HCT116 (cell line): ENCODE measurements around the gene NELFB. TPM values are rescaled to one million over a fixed set of nuclear protein-coding genes. Genes with fewer than 3 reads are reported as not detected.

Experiments used
- ATAC-seq: fragments of 200-7000 bp; cut with Tn5 transposase; 2 replicates; pipeline ENCODE4 v1.9.1; 2020; ENCODE audit warnings: mild to moderate bottlenecking, moderate library complexity
- BruUV-seq: library from RNA; stranded (reverse); fragments of 400-500 nt; replicated peaks from 2 replicates; lab custom pipeline; 2021; lab: Mats Ljungman, UMichigan
- CTCF ChIA-PET: fragments of 300-600 bp; sonication (Branson Sonifier 250); formaldehyde crosslinking; loops from one replicate; lab custom pipeline; 2021; ENCODE audit warnings: antibody characterized with exemption; lab: Charles Lee
- POLR2A ChIA-PET: fragments of 300-600, 350-600 bp; sonication (Branson Sonifier 250); formaldehyde crosslinking; loops from one replicate; lab custom pipeline; 2021; ENCODE audit warnings: antibody characterized with exemption; lab: Charles Lee
- RAD21 ChIA-PET, 2 experiments: fragments of 300-600 bp; sonication (Branson Sonifier 250); formaldehyde crosslinking; loops; one replicate each; lab custom pipeline; 2023; ENCODE audit warnings: low total read pairs in 2 of 2; ENCODE audit not compliant: uncharacterized antibody in 2 of 2, unreplicated experiment in 2 of 2, low non-redundant PET in 1 of 2; lab: Charles Lee
- DNase-seq: peaks from one replicate; pipeline ENCODE4 v3.0.0-alpha.2; 2010; ENCODE audit warnings: low read depth, low spot score
- H2AFZ ChIP-seq: fragments of 200-600 bp; shearing (Covaris generic), sonication (generic); 2 replicates; pipeline ENCODE4 v1.6.1; 2017; ENCODE audit warnings: low read depth, mixed run types, mixed read lengths, antibody characterized with exemption, low read length; ENCODE audit not compliant: poor library complexity, severe bottlenecking
- H3K27ac ChIP-seq: 2 replicates; pipeline ENCODE4 v1.5.1; 2012; ENCODE audit warnings: low read depth, low read length
- H3K27me3 ChIP-seq: fragments of 200-600 bp; sonication (generic); 2 replicates; pipeline ENCODE4 v1.6.1; 2016; ENCODE audit warnings: mixed run types, low read length, mixed read lengths; ENCODE audit not compliant: insufficient read depth
- H3K36me3 ChIP-seq, 2 experiments: fragments of 200-500 bp in 1 of 2; fragments of 200-600 bp in 1 of 2; sonication (Bioruptor generic) in 1 of 2; sonication (generic) in 1 of 2; 2 replicates each; pipeline versions ENCODE4 v1.5.1 to v1.6.1; 2014 to 2016; ENCODE audit warnings: low read length in 2 of 2, inconsistent platforms in 1 of 2, mixed read lengths in 1 of 2, mixed run types in 1 of 2; ENCODE audit not compliant: insufficient read depth in 2 of 2, control insufficient read depth in 1 of 2
- H3K4me1 ChIP-seq, 2 experiments: fragments of 200-600 bp in 1 of 2; sonication (generic) in 1 of 2; 2 replicates each; pipeline versions ENCODE4 v1.5.1 to v1.6.1; 2012 to 2017; ENCODE audit warnings: low read length in 2 of 2, inconsistent platforms in 1 of 2, mild to moderate bottlenecking in 1 of 2, mixed read lengths in 1 of 2, mixed run types in 1 of 2, moderate library complexity in 1 of 2; ENCODE audit not compliant: insufficient read depth in 2 of 2, control insufficient read depth in 1 of 2
- H3K4me2 ChIP-seq: fragments of 200-600 bp; sonication (generic); 2 replicates; pipeline ENCODE4 v1.6.1; 2017; ENCODE audit warnings: mixed run types, low read length, mixed read lengths
- H3K4me3 ChIP-seq, 2 experiments: fragments of 200-600 bp in 1 of 2; sonication (generic) in 1 of 2; replicated peaks in 1 of 2; 2 replicates each; pipeline ENCODE4 v1.5.1; 2011 to 2016; ENCODE audit warnings: low read length in 2 of 2, control low read depth in 1 of 2, low read depth in 1 of 2, mild to moderate bottlenecking in 1 of 2, mixed read lengths in 1 of 2, mixed run types in 1 of 2
- H3K79me2 ChIP-seq: fragments of 200-600 bp; sonication (generic); 2 replicates; pipeline ENCODE4 v1.6.1; 2017; ENCODE audit warnings: mild to moderate bottlenecking, mixed run types, low read length, moderate library complexity, mixed read lengths; ENCODE audit not compliant: insufficient read depth
- H3K9ac ChIP-seq: fragments of 200-600 bp; sonication (generic); 2 replicates; pipeline ENCODE4 v1.6.1; 2016; ENCODE audit warnings: low read length, mixed read lengths
- H3K9me2 ChIP-seq: fragments of 200-600 bp; sonication (generic), shearing (Covaris generic); 2 replicates; pipeline ENCODE4 v1.6.1; 2017; ENCODE audit warnings: mixed run types, mild to moderate bottlenecking, moderate library complexity; ENCODE audit not compliant: insufficient read depth
- H3K9me3 ChIP-seq, 2 experiments: fragments of 200-500 bp in 1 of 2; fragments of 200-600 bp in 1 of 2; sonication (Bioruptor generic) in 1 of 2; sonication (generic) in 1 of 2; 2 replicates each; pipeline ENCODE4 v1.6.1; 2014 to 2017; ENCODE audit warnings: low read length in 2 of 2, mixed read lengths in 2 of 2, inconsistent platforms in 1 of 2, low read depth in 1 of 2, mild to moderate bottlenecking in 1 of 2, mixed run types in 1 of 2, moderate library complexity in 1 of 2; ENCODE audit not compliant: control insufficient read depth in 1 of 2, insufficient read depth in 1 of 2
- H4K20me1 ChIP-seq: fragments of 200-600 bp; sonication (generic), shearing (Covaris generic); 2 replicates; pipeline ENCODE4 v1.6.1; 2017; ENCODE audit warnings: mixed run types, mild to moderate bottlenecking, moderate library complexity; ENCODE audit not compliant: insufficient read depth
- ATF3 ChIP-seq: IDR thresholded peaks from 2 replicates; pipeline ENCODE4 v1.6.1; 2012
- CTCF ChIP-seq, 3 experiments: fragments of 200-600 bp in 1 of 3; sonication (generic) in 1 of 3; IDR thresholded peaks in 2 of 3; conservative IDR thresholded peaks in 1 of 3; 2 replicates each; pipeline ENCODE4 v1.5.1; 2012 to 2017; ENCODE audit warnings: low read depth in 2 of 3, low read length in 2 of 3, antibody characterized with exemption in 1 of 3, borderline replicate concordance in 1 of 3, control low read depth in 1 of 3, mild to moderate bottlenecking in 1 of 3, mixed read lengths in 1 of 3, mixed run types in 1 of 3, moderate library complexity in 1 of 3; ENCODE audit not compliant: insufficient read depth in 1 of 3
- EGR1 ChIP-seq: IDR thresholded peaks from 2 replicates; pipeline ENCODE4 v1.6.1; 2012; ENCODE audit warnings: low read depth
- ELF1 ChIP-seq: IDR thresholded peaks from 2 replicates; pipeline ENCODE4 v1.6.1; 2012; ENCODE audit warnings: low read depth, borderline replicate concordance
- EZH2phosphoT487 ChIP-seq: fragments of 200-600 bp; IDR thresholded peaks from 2 replicates; pipeline ENCODE4 v1.6.1; 2018; ENCODE audit warnings: antibody characterized with exemption, borderline replicate concordance
- JUND ChIP-seq: IDR thresholded peaks from 2 replicates; pipeline ENCODE4 v1.6.1; 2012
- POLR2A ChIP-seq: IDR thresholded peaks from 2 replicates; pipeline ENCODE4 v1.7.0; 2011; ENCODE audit warnings: borderline replicate concordance; ENCODE audit not compliant: insufficient read depth, insufficient read length; ENCODE audit errors: extremely low read depth
- SP1 ChIP-seq: IDR thresholded peaks from 2 replicates; pipeline ENCODE4 v1.6.1; 2012; ENCODE audit warnings: low read depth
- SRF ChIP-seq: IDR thresholded peaks from 2 replicates; pipeline ENCODE4 v1.6.1; 2012; ENCODE audit warnings: low read depth
- ZBTB33 ChIP-seq: IDR thresholded peaks from 2 replicates; pipeline ENCODE4 v1.6.1; 2011; ENCODE audit warnings: mild to moderate bottlenecking, low read length, moderate library complexity; ENCODE audit not compliant: insufficient replicate concordance; ENCODE audit errors: extremely low read depth
- ZFX ChIP-seq: fragments of 450-650 bp; IDR thresholded peaks from 2 replicates; pipeline ENCODE4 v1.6.1; 2017
- ZNF274 ChIP-seq: fragments of 200-500 bp; sonication (Bioruptor generic); IDR thresholded peaks from 2 replicates; pipeline ENCODE4 v1.6.1; 2014; ENCODE audit warnings: mild to moderate bottlenecking, low read depth, low read length, inconsistent platforms
- intact Hi-C: fragments of 100-400 bp; cut with micrococcal nuclease; formaldehyde crosslinking; loops from 2 replicates; pipeline ENCODE4 v1.10.0; 2022
- total RNA-seq: library from RNA; stranded (reverse); gene quantifications from one replicate; pipeline ENCODE4 v1.2.1, GENCODE V29; 2021; ENCODE audit not compliant: unreplicated experiment

Gene NELFB
- total RNA-seq, 1 experiment from 2014 or later = 86.4 TPM

GRCh38 chr9:137247135-137247915 lies 7.8 kb upstream of the NELFB start:
- H2AFZ ChIP-seq = no peak overlapping the region
- no peak overlapping the region for H3K27ac ChIP-seq
- DNase-seq = no peak
- H3K36me3 ChIP-seq = peaks cover 7 to 14% of the 10 kb centered on the region in 2 experiments
- no peak overlapping the region for H3K4me3 ChIP-seq
- H3K4me1 ChIP-seq = peaks cover 6 to 23% of the 10 kb centered on the region in 2 experiments
- H3K9ac ChIP-seq = no peak overlapping the region
- POLR2A ChIA-PET = no interaction called here
- BruUV-seq = no TSS peak
- no peak overlapping the region for H3K4me2 ChIP-seq
- no peaks in the 10 kb centered on the region for H3K9me2 ChIP-seq
- peaks cover 16% of the 10 kb centered on the region for H3K79me2 ChIP-seq
- RAD21 ChIA-PET = no interaction called here
- TF ChIP-seq JUND = no peak
- no peak for TF ChIP-seq CTCF (IDR thresholded peaks at IDR 0.05 in 2 of 3, conservative IDR thresholded peaks at IDR 0.05 in 1 of 3; ENCODE audit: borderline replicate concordance in 1 of 3, insufficient read depth in 1 of 3, low read depth in 2 of 3, low read length in 2 of 3)
- TF ChIP-seq SP1 = no peak
- TF ChIP-seq EZH2phosphoT487 = no peak
- TF ChIP-seq EGR1 = no peak
- no peak for TF ChIP-seq SRF
- no peak for TF ChIP-seq ZNF274
- TF ChIP-seq ZFX = no peak
- no peak for TF ChIP-seq ZBTB33
- no peak for TF ChIP-seq POLR2A
- no peak for TF ChIP-seq ELF1
- no peak for TF ChIP-seq ATF3
- H3K9me3 ChIP-seq = no peaks in the 10 kb centered on the region
- CTCF ChIA-PET = interaction anchor here (1.0 to 2.4 kb wide), 2 partner anchors 11 to 180 kb away, joined by 4 to 7 read pairs; no protein-coding TSS in a partner anchor
- intact Hi-C loops = no loop called here
- ATAC-seq = no peak
- H3K27me3 ChIP-seq = no peaks in the 10 kb centered on the region
- peaks cover 14% of the 10 kb centered on the region; the same call in 1 of the 2 replicates for H4K20me1 ChIP-seq
